Iris pigment epithelial cell (primary cell): ENCODE data around the gene SEMA3F.
A peak's percentile ranks its signal among the peaks of the same experiment; 100 is the strongest.
"Not testable (repeated sequence)": the region's sequence is repeated elsewhere in the genome, so short reads cannot be mapped to it uniquely, and the experiment has no call there.

Experiments
- DNase-seq: peaks from one replicate; pipeline ENCODE4 v3.0.0-alpha.2; 2011; ENCODE audit warnings: low read depth

SEMA3F gene

DNA sequence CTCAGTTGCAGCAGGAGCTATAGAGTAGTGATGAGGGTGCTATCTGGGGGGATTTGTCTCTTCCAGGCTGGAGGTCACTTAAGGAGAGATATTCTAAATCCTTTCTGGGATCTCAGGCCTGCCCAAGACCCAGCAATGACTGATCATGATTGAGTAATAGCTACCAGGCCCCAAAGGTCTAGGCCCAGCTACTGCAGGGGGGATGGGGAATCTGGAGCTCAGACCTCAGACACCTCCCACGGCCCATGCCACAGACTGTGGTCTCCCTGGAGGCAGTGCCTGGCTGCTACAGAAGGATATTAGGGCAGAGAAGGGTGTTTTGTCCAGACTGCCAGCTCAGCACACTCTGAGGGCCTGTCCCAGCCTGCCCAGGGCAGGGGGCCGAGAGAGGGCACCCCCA lies 56.8 kb downstream of the SEMA3F start:
- DNase-seq: peak; percentile 49

DNA sequence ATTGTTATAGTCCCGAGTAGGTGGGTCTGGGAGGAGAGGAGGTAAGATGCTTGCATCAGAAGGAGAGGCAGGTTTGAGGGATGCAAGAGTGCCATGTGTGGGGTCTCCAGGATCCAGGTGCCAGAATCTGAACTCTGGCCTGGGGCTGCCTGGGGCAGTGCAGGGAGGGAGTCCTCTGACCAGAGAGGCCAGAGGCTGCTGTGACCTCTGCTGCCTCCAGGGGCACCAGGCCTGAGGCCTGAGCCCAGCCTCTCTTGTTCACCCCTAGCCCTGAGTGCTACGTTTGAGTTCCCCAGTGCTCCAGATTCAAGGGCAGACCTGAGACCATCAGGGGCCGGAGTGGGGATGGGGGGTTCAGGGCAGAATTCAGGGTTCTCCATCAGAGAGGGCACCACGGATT lies 57.4 kb downstream of the SEMA3F start:
- no peak for DNase-seq

DNA sequence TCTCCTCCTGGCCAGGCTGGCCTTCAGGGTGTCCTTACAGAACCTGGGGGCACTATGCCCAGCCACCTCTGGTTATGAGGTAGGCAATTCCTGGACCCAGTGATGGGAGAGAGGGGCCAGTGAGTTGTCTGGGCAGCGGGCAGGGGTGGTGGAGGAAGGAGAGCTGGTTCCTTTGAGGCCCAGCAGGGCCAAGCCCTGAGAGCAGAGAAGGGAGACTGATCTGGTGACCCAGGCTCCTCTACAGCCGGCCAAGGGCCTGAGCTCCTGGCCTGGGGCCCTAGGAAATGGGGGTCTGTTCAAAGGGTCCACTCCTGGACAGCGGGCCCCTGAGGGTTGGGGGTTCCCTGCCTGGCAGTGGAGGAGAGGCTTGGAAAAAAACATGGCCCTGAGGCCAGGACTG lies 57.8 kb downstream of the SEMA3F start:
- DNase-seq: no peak

DNA sequence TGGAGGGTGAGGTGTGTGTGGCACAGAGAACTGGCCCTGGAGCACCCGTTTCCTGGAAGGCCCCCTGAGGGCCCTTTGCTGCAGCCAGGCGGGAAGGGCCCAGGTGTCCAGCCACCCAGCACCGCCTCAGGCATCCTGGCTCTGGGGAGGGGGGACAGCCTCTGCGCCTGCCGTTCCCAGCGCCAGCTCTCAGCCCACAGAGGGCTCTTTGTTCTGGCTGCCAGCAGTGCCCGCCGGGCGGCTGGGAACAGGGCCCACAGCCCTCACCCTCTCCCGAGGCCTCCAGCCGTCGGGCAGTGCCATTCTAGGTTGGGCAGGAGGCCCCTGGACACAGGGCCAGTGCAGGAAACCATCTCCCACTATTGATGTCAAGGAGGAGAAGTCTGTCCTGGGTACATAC lies 58.2 kb downstream of the SEMA3F start:
- DNase-seq: no peak

DNA sequence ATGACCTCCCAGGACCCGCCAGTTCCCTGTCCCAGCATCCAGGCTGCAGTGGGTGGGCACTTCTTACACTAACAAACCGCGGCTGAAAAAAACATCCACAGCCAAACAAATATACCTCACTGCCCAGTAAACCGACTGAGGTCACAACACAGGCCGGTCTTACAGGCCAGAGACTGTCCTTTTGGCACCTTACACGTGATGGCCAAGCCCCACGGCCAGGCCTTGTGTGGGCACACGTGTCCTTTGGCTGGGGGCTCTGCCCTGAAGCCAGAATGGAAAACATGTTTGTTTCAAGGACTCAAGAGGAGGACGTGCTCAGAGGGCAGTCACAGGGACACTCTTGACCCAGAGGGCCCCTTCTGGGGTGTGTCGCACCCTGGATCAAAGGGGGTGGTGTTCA lies 59.7 kb downstream of the SEMA3F start:
- no peak for DNase-seq

DNA sequence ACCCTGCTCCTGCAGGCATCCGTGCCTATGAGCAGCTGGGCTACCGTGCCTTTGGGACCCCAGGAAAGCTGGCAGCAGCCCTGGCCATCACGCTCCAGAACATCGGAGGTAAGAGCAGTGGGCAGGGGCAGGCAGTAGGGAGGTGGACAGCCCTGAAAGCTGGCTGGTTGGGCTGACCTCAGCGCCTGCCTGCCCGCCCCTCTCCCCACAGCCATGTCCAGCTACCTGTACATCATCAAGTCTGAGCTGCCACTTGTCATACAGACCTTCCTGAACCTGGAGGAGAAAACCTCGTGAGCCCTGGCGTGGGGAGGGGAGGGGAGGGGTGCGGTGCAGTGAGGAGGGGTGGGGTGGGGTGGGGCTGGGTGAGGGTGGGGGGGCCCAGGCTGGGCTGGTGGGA lies 60.4 kb downstream of the SEMA3F start:
- DNase-seq: no peak

DNA sequence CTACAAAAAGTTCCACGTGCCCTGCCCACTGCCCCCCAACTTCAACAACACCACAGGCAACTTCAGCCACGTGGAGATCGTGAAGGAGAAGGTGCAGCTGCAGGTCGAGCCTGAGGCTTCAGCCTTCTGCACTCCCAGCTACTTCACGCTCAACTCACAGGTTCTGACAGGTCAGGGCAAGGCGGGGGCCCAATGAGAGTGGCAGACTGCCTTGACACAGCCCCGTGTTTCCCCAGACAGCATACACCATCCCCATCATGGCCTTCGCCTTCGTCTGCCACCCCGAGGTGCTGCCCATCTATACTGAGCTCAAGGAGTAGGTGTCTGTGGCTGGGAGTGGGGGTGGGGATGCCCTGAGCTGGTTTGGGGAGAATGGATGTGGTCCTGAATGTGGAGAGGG lies 62.6 kb downstream of the SEMA3F start:
- no peak for DNase-seq

DNA sequence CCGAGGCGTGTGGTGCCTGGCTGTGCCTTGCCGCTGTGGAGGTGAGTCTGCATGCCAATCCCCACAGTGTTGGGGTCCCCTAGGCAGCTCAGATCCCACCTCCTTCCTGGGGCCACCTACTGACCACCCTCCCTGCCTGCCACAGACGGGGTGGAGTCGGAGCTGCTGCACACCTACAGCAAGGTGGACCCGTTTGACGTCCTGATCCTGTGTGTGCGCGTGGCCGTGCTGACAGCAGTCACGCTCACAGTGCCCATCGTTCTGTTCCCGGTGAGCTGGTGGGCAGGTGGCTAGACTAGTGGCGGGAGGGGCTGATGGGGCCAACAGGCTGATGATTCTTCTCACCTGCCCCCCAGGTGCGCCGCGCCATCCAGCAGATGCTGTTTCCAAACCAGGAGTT lies 63.3 kb downstream of the SEMA3F start:
- no peak for DNase-seq

DNA sequence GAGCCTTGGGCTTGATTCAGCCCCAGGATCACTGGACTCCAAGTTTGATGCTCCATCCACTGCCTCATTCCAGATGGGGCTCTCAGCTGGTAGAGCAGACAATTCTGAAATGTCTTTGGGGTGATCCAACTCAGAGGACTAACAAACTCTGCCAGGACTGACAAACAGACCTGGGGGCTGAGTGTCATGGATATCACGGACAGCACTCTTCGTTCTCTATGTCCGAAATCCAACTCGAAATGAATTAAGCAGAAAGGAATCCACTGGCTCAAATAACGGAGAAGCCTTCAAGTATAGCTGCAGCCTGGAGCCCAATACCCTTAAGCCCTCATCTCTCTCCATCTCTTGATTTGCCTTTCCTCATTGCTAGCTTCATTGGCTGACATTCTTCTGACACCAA lies 64.2 kb downstream of the SEMA3F start:
- no peak for DNase-seq

DNA sequence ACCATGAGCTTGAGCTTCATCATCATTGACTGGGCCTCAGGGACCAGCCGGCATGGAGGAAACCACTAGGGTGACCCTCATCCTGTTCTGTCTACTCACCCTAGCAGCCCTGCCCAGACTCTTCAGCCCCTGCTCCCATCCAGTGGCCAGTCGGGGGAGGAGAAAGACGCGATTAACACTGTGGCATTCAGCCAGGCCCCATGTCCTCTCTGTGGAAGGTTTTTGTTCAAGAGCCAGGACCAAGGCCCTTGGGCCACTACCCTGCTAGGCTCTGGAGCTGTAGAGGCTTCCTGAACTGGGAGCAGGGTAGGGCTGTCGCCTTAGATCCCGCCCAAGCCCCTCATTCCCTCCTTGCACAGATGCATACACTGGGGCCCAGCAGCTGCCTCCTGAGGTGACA lies 65.0 kb downstream of the SEMA3F start:
- no peak for DNase-seq

DNA sequence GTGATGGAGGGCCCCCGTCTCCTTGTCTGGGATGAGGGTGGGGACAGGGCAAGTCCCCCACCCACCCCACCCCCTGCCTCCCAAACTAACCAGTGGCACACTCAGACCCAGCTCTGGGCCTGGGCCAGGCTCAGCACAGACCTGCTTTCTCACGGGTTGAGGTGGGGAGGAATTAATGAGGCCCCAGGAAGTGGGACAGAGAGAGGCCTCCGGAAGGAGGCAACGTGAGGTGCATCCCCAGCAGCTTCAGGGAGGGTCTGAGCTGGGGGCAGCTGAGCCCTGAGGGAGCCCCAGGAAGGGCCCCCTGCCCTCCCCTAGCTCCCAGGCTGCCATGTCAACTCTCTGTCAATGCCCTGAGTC lies 65.9 kb downstream of the SEMA3F start:
- no peak for DNase-seq

DNA sequence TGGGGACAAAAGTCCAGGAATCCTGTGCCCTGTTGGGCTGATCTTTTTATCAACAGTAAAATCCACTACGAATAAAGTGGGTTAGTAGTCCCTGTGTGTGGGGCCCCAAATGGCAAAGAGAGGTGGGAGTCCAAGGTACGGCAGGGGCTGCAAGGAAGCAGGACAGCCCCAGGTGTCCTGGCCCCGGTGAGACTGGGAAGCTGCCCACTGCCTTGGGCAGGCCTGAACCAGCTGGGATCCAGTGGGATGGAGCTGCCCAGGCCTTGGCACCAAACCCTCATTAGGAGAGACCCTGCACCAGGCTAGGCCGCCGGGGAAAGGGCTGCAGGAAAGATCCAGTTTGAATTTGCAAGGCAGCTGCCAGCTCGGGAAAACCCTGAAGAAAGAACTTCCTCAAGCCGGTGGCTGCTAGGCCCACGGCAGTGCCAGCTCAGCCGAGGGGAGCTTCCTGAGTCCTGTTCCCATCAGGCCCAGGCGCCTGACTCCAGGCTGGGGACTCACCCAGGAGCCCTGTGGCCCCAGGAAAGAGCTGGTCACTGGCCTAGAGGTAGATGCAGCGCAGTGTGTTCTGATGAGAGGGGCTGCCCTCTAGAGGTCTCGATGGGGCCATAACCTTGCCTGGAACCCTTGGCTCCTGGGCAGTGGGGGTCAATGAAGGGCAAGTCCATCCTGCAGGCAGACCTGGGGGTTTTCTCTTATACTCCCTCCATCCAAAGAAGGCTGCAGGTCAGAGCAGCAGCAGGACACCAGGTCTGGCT lies 66.5 kb downstream of the SEMA3F start:
- DNase-seq: no peak

DNA sequence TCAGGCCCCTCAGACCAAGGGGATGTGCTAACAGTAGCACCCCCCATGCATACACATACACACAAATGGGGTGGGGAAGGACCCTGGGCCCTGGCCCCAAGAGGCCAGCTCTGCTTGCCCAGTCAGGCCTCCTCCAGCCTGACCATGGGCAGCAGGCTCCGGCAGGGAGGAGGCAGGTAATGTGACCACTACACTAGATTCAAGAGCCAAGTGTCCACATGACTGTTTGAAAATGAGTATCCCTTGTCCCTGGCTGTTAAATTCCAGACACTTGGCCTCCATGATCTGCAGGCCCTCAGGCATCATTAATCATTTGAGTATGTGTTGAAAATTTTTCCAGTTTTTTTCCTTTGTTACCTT lies 67.0 kb downstream of the SEMA3F start:
- DNase-seq: no peak

DNA sequence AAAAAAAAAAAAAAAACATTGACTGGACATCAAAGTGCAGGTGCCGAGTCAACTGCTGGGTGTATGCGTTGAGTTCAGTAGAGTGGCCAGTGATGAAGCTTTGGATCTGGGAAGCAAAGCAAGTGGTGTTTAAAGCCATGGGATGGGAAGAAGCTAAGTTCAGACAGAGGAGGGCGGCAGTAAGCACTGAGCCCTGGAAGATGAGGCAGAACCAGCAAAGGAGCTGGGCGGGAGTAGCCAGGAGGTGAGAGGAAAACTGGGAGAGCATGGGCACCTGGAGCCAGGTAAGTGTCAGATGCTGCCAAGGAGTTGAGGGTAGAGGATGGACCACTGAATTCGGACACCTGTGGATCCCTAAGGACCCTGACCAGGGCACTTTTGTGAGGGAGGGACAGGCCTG lies 69.5 kb downstream of the SEMA3F start:
- DNase-seq: no peak

DNA sequence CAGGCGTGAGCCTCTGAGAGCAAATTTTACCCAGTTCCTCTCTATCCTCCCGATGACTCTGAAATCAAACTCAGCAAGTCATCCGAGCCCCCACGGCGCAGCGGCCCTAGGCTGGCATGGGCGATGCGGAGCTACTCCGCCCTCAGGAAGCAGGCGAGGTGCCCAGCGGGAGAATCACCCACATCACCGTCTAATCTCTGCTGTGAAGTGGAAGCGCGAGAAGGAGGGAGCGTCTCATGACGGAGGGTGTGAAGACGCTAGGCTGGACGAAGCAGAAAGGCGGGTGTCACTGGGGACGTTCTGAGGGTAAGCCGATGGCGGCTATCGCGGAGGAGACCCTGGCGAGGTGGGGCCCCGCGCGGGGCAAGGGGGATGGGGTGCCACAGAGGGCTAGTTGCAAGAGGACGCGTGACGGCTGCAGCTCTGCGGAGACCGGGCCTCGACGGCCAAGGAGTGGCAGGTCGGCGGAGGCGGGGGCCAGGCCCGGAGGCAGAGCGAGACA lies 71.8 kb downstream of the SEMA3F start:
- peak; percentile 42 for DNase-seq

DNA sequence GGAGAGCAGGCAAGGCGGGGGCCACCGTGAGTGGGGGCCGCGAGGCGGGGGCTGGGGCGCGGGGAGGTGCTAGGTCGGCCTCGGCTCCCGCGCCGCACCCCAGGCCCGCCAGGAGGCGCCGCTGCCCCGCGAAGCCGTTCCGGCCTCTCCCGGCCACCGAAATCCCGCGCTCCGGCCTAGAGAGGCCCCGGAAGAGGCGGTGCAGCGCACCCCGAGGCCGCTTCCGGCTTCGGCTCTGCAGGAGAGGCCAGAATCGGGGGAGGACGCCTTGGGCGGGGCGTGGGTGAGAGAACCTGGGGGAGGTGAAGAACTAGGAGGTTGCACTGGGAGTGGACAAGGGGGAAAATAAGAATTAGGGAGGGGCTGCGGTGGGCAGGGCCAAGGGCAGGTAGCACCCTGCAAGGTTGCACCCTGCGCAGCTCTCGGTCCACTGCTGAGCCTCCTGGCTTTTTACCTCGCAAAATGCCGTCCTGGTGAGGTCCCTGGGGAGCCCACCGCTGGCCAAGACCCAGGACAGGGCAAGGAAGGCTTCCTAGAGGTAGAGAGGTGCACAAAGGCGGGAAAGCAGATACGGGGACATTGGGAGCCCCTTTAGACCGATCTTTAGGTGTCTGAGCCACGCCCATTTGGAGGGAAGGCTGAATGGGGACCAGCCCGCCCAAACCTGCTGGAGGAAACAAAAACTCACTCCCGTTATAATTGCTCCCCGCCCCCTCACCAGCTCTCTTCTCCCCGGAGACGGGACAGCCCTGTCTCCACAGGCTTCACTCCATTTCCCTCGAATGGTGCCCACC lies 72.5 kb downstream of the SEMA3F start:
- peak; percentile 86 for DNase-seq

DNA sequence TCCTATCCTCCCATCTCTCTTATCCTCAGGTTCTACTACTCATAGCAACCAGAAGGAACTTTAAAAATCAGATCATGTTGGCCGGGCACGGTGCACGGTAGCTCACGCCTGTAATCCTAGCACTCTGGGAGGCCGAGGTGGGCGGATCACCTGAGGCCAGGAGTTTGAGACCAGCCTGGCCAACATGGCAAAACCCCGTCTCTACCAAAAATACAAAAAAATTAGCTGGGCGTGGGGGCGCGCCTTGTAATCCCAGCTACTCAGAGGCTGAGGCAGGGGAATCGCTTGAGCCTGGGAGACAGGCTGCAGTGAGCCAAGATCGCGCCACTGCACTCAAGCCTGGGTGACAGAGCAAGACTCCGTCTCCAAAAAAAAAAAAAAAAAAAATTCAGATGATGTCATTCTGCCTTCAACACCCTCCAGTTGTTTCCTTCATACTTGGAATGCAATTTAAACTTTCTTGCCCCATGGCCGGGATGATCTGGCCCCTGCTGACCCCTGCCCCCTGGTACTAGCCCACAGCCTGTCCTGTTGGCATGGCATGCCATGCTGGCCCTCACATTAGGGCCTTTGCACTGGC lies 73.2 kb downstream of the SEMA3F start:
- not testable (repeated sequence) for DNase-seq

DNA sequence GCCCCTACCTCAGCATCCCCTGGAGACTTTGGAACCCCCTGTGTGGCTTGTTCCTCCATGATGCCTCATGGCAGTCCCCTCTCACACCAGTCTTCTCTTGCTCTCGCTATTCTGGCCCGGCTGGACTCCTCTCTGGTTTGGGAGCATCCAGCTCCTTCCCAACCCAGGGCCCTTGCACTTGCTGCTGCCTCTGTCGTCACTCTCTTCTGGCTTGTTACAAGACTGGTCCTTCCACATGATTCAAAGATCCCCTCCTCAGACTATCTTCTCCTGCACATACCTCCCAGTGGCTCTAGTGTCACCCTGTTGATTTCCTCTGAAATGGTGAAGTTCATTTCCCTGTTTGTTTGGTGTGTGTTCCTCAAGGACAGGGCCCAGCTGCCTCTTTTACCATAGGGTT lies 74.4 kb downstream of the SEMA3F start:
- DNase-seq: no peak

DNA sequence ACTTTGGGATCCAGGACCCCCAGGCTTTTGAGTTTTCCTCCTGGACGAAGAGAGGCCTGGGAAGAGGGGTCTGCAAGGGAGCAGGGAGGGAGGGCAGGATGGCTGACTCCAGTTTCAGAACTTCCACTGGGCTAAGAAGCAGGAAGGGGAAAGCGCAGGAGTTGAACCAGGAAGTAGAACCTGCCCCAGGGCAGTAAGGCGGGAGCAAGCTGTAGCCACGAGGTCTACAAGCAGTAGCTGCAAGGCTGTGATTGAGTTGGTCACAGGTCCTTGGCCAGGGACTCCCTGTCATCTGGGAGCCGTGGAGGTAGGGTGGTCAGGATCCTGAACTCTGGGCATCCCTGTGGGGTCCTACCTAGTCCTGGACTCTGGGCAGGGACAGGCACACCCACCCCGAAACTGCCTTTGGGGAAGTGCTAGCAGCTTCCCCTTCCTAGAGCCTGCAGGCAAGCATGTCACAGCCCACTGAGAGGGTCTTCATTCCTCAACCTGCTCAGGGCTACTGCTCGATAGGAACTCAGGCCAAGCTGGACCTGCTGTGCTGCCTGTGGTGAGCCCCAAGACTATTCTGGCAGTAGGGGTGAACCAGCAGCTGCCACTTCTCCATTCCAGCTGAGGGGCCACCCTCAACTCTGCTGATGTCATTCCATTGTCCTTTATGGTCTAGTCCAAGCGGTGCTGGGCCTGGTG lies 75.1 kb downstream of the SEMA3F start:
- no peak for DNase-seq

DNA sequence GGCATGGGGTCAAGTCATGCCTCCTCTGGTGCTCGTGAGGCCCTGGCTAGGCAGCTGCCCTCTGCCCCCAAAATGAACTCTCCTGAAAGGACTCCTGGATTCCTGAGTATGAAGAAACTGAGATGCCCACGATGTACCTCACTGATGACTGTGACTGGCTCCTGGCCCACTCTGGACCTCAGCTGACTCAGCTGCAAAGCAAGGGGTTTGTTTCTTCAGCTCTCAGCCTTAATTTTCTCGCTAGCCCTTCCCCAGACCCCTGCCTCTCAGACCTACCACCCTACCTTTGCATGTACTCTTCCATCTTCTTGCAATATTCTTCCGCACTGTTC lies 75.6 kb downstream of the SEMA3F start:
- DNase-seq: peak; percentile 49

DNA sequence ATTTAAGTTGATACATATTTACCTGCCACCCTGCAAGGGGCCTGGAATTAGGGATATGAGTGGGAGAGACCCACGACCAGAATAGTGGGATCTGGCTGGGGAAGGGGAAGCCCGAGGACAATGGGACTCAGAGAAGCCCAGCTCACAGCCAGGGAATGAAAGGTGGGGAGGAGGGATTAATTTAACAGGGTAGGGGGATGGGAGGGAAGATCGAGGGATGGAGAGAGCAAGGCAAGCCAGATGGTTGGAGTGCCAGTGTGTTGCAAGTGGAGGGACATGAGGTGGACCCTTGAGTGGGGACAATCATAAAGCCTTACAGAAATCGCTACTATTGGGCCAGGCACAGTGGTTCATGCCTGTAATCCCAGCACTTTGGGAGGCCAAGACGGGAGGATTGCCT lies 76.5 kb downstream of the SEMA3F start:
- DNase-seq: no peak

DNA sequence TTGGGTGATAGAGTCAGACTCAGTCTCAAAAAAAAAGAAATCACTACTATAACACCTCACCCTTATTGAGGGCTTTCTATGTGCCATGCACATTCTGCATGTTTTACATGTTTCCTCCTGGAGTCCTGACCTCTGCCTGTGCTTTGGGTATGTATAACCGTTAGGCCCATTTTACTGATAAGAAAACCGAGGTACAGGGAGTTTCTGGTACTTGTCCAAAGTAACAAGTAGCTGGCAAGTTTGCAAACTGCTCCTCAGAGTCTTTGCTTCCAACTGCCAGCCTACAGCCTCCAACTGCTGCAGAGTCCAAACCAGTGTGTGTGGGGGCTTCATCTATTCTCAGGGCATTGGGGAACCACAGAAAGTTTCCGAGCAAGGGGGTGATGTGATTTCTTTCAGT lies 77.2 kb downstream of the SEMA3F start:
- DNase-seq: no peak

DNA sequence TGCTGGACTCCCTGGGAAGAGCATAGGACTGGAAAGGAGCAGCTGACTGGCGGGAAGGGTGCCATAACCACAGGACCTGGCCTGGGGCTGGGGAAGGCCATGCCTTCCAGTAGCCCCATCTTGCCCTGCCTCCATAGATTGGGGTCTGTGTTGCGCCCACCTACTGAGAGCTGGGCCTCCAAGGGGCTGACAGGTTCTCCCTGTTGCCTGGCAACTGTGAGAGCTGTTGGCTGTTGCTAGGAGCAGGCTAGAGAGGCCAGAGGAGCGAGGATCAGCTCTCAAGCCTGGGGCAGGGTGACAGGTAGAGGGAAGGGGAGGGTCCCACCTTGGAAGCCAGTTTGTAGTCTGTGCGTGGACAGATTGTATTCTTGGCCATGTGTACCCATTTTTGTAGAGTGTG lies 78.1 kb downstream of the SEMA3F start:
- no peak for DNase-seq
